ENCODE results near the gene ATP11A. TPM values are rescaled to one million over a fixed set of nuclear protein-coding genes. Genes with fewer than 3 reads are reported as not detected.

Gene ATP11A
- total and polyA plus RNA-seq, 9 of the 15 experiments (the other 6 are each of a cell fraction or from before 2014, with no cell fraction given), result 0.38 to 34.2 (median 4.2) TPM

DNA sequence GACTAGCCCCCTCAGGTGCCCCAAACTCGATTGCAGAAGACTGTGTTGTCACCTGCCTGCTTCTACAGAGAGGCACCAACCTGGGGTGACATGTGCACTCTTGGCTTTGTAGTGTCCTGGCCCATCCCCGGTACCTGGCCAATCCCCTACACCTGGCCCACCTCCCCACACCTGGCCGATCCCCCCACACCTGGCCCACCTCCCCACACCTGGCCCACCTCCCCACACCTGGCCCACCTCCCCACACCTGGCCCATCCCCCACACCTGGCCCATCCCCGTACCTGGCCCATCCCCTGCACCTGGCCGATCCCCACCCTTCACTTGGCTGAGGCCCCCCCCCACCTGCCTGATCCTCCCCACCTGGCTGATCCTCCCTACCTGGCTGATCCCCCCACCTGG, 25.4 kb downstream of the ATP11A start:
- peaks cover 5% of the 10 kb centered on the region for H3K9me1 ChIP-seq (ENCODE audit: control insufficient read depth, insufficient read depth, low read length)
- in situ Hi-C loops (cut with MboI) (no loop called here), intact Hi-C loops (cut with micrococcal nuclease) (no loop called here)
- CTCF ChIA-PET (ENCODE audit: low intra/inter-chr PET ratio), result no interaction called here
- peaks cover 53% of the 10 kb centered on the region for H3K79me2 ChIP-seq (ENCODE audit: control insufficient read depth, insufficient read depth, low read length)
- ATAC-seq (no peak), DNase-seq (ENCODE audit: extremely low read depth in 1 of 4, low spot score in 3 of 4) (no peak), FAIRE-seq (no peak)
- no peaks in the 10 kb centered on the region for H3K27me3 ChIP-seq (ENCODE audit: control insufficient read depth in 2 of 2, insufficient read depth in 2 of 2, low read length in 2 of 2)
- peaks cover 14% of the 10 kb centered on the region for H4K20me1 ChIP-seq (replicated peaks; ENCODE audit: control insufficient read depth, insufficient read depth, low read length)
- H2AFZ ChIP-seq (ENCODE audit: low read depth, low read length), result no peak overlapping the region
- no CpG with 5 or more reads among the region's 5 CpGs for WGBS (ENCODE audit: insufficient coverage, low coverage, missing lambda C conversion rate)
- TF ChIP-seq PHTF2 (CRISPR knock-in tag; IDR thresholded peaks at IDR 0.05) (no peak), MECOM (CRISPR knock-in tag; IDR thresholded peaks at IDR 0.05) (no peak), HMGN3 (IDR thresholded peaks at IDR 0.05; ENCODE audit: borderline replicate concordance, extremely low read depth, insufficient read length, low read depth, low read length) (no peak), JUN (IDR thresholded peaks at IDR 0.05; ENCODE audit: borderline replicate concordance, low read depth, low read length) (no peak), JUN (CRISPR knock-in tag; IDR thresholded peaks at IDR 0.05; ENCODE audit: borderline replicate concordance) (no peak), TARDBP (IDR thresholded peaks at IDR 0.05) (no peak), ZNF324 (CRISPR knock-in tag; IDR thresholded peaks at IDR 0.05) (no peak), CC2D1A (IDR thresholded peaks at IDR 0.05) (no peak), U2AF1 (optimal IDR thresholded peaks at IDR 0.05; ENCODE audit: low read depth, low read length) (no peak), ZNF282 (CRISPR knock-in tag; IDR thresholded peaks at IDR 0.05) (no peak), EWSR1 (IDR thresholded peaks at IDR 0.05; ENCODE audit: borderline replicate concordance, low read depth, partially characterized antibody) (no peak), MEIS2 (IDR thresholded peaks at IDR 0.05; ENCODE audit: partially characterized antibody) (no peak), ZKSCAN1 (IDR thresholded peaks at IDR 0.05; ENCODE audit: low read depth, low read length) (no peak), SIN3A (IDR thresholded peaks at IDR 0.05; ENCODE audit: borderline replicate concordance in 2 of 2, control insufficient read depth in 1 of 2, low read depth in 2 of 2, low read length in 2 of 2) (no peak), ZBED1 (IDR thresholded peaks at IDR 0.05) (no peak), ZNF699 (CRISPR knock-in tag; IDR thresholded peaks at IDR 0.05; ENCODE audit: insufficient replicate concordance) (no peak)
- TF ChIP-seq, protein P1, sequence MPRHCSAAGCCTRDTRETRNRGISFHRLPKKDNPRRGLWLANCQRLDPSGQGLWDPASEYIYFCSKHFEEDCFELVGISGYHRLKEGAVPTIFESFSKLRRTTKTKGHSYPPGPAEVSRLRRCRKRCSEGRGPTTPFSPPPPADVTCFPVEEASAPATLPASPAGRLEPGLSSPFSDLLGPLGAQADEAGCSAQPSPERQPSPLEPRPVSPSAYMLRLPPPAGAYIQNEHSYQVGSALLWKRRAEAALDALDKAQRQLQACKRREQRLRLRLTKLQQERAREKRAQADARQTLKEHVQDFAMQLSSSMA (CRISPR knock-in tag; IDR thresholded peaks at IDR 0.05), result no peak
- TF ChIP-seq, protein P2, sequence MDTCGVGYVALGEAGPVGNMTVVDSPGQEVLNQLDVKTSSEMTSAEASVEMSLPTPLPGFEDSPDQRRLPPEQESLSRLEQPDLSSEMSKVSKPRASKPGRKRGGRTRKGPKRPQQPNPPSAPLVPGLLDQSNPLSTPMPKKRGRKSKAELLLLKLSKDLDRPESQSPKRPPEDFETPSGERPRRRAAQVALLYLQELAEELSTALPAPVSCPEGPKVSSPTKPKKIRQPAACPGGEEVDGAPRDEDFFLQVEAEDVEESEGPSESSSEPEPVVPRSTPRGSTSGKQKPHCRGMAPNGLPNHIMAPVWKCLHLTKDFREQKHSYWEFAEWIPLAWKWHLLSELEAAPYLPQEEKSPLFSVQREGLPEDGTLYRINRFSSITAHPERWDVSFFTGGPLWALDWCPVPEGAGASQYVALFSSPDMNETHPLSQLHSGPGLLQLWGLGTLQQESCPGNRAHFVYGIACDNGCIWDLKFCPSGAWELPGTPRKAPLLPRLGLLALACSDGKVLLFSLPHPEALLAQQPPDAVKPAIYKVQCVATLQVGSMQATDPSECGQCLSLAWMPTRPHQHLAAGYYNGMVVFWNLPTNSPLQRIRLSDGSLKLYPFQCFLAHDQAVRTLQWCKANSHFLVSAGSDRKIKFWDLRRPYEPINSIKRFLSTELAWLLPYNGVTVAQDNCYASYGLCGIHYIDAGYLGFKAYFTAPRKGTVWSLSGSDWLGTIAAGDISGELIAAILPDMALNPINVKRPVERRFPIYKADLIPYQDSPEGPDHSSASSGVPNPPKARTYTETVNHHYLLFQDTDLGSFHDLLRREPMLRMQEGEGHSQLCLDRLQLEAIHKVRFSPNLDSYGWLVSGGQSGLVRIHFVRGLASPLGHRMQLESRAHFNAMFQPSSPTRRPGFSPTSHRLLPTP (IDR thresholded peaks at IDR 0.05; ENCODE audit: borderline replicate concordance, extremely low read depth, insufficient read length), result no peak
- H3K9me3 ChIP-seq (replicated peaks; ENCODE audit: control insufficient read depth, insufficient read depth, low read depth, low read length), result no peaks in the 10 kb centered on the region
- no peak overlapping the region for H3K9ac ChIP-seq (ENCODE audit: insufficient read depth in 1 of 2, low read depth in 2 of 2, low read length in 2 of 2)
- BruUV-seq (replicated peaks), result no TSS peak
- H3K4me3 ChIP-seq, result no peak overlapping the region
- POLR2A ChIA-PET, result interaction anchor here (0.7 kb wide), 1 partner anchor 1565 kb away, joined by 3 read pairs; no protein-coding TSS in a partner anchor
- H3K4me2 ChIP-seq (ENCODE audit: insufficient read depth, low read length), result no peak overlapping the region
- no peak overlapping the region for H3K27ac ChIP-seq (ENCODE audit: extremely low read depth, low read depth, low read length)
- H3K4me1 ChIP-seq (replicated peaks in 1 of 2; ENCODE audit: control insufficient read depth in 2 of 2, insufficient read depth in 2 of 2, low read length in 2 of 2), result peaks cover 25 to 50% of the 10 kb centered on the region in 2 experiments
- no peaks in the 10 kb centered on the region for H3K36me3 ChIP-seq (ENCODE audit: control insufficient read depth, insufficient read depth, low read length)
